Diencephalon (tissue), 1 donor: Measurements from ENCODE around the gene LSM4. TPM values are rescaled to one million over a fixed set of nuclear protein-coding genes. Genes with fewer than 3 reads are reported as not detected.

ENCODE experiments used
- small RNA-seq: library from RNA; depleted of rRNA; stranded (forward); fragments of <200 nt; gene quantifications from one replicate; pipeline ENCODE3, GENCODE V24; 2014
- total RNA-seq: library from RNA; depleted of rRNA; stranded (reverse); fragments of >200 nt; gene quantifications from one replicate; pipeline ENCODE4 v1.2.3, GENCODE V29; 2014

Gene LSM4
- total RNA-seq: 79.8 TPM

GRCh38 chr19:18322759-18323460 lies at the start of gene LSM4:
Gene LSM4, minus strand, starts transcription at chr19:18323076. Its CDS starts 56 bp downstream, at chr19:18323020.

DNA sequence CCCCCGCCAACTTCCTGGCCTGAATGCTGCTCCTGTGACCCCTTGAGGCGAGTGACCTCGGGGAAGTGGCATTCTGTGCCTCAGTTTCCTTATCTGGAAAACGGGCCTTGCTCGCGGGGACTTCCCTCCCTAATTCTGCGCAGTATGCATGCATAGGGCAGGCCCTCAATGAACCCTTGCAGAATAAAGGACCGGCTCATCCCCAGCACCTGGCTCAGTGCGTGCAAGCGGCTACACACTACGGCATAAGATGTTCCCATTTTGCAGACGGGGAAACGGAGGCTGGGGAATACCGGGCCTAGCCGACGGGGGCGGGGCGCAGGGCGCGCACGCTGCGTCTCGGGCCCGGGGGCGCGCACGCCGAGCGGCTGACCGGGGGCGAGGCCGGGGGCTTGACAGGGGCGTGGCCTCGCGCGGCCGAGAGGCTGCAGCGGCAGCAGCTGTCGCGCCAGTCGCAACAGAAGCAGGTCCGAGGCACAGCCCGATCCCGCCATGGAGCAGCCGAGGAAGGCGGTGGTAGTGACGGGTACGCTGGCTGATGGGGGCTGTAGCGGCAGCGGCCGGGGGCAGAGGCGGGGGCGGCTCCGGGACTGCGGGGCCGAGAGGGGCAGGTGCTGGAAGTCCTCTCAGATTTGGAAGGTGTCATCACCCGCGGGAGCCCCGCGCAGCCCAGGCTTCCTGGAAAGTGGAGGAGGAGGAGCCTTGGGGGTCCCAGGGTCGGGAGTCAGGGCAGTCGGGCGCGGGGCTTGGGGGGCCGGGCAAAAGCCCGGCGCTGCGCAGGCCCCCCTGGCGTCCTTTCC lies 17.5 kb upstream of the LSM4 start, which contains the start of gene PGPEP1:
Gene PGPEP1 (plus strand): TSS at position 409 of the 800 bp plus-strand sequence. CDS start 84 bp downstream, at position 493.

DNA sequence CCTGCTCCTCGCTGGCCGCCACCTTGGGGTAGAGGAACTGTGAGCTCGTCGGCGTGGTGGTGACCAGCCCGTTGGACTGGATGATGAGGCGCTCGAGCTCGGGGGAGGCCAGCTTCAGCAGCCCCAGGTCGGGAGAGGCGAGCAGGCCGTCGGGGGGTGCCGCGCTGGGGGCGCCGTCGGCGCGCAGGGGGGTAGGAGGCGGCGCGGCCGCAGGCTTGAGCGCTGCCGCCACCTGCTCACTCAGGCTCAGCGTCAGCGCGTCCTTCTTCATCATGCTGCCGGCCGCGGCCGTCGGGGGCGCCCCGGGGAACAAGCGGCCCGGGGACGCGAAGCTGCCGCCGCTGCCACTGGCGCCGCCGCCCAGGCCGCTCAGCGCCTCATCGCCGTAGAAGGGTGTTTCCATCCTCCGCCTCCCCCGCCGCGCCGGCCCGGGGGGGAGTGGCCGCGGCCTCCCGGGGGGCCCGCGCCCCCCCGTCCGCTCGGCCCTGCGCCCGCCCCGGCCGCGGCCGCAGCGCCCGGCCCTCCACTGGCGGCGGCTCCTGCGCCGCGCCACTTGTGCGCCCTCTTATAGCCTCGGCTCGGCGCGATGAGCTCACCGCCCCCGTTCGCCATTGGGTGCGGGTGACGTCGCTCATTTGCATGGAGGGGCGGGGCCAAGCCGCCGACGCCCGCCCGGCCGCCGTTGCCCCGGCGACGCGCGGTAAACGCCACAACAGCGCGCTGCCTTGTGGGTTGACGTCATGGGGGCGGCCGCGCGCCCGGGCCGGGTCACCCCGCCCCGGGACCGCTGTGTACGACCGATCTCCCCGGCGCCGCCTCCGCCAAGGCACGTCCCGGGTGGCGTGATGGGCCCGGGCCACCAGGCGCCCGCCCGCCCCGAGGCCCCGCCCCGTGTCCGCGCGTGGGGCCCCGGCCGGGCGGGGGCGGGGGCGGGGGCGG lies 41.5 kb downstream of the LSM4 start, which contains the start of gene JUND:
Gene JUND (minus strand): TSS at position 541 of the 939 bp plus-strand sequence. CDS start 138 bp downstream, at position 403.

GRCh38 chr19:18274219-18274780 lies 48.6 kb downstream of the LSM4 start, which contains the start of gene IQCN:
Gene IQCN, minus strand, starts transcription at chr19:18274452. Its CDS starts 4,974 bp downstream, at chr19:18269478.

Small RNA genes within 50 kb of the gene (small RNA-seq; reads per million reads assigned to genes)
- gene MIR3188 (not detected), gene RN7SL513P (not detected), gene RPL39P38 (not detected)

Other genes starting within 250 kb of the LSM4 start
- gene IL12RB1, start 236.1 kb downstream of the LSM4 start, total RNA-seq: 0.69 TPM
- gene MAST3, start 225.3 kb downstream of the LSM4 start, total RNA-seq: 12.7 TPM
- gene PIK3R2, start 169.9 kb downstream of the LSM4 start, total RNA-seq: 34.1 TPM
- gene IFI30, start 149.3 kb downstream of the LSM4 start, total RNA-seq: 1.4 TPM
- 5.3 TPM for gene MPV17L2, start 129.9 kb downstream of the LSM4 start, total RNA-seq
- 72.0 TPM for gene RAB3A, start 119.0 kb downstream of the LSM4 start, total RNA-seq
- 3.9 TPM for gene PDE4C, start 96.6 kb downstream of the LSM4 start, total RNA-seq
- 0.92 TPM for gene IQCN, start 48.6 kb downstream of the LSM4 start, total RNA-seq
- gene JUND, start 41.5 kb downstream of the LSM4 start, total RNA-seq: 83.3 TPM
- gene PGPEP1, start 17.5 kb upstream of the LSM4 start, total RNA-seq: 16.1 TPM
- gene GDF15, start 63.1 kb upstream of the LSM4 start, total RNA-seq: 0.46 TPM
- gene LRRC25, start 74.5 kb upstream of the LSM4 start, total RNA-seq: 1.2 TPM
- 51.9 TPM for gene SSBP4, start 96.3 kb upstream of the LSM4 start, total RNA-seq
- 75.4 TPM for gene ISYNA1, start 115.1 kb upstream of the LSM4 start, total RNA-seq
- 9.2 TPM for gene ELL, start 199.0 kb upstream of the LSM4 start, total RNA-seq
- gene FKBP8, start 220.5 kb upstream of the LSM4 start, total RNA-seq: 171 TPM
- gene KXD1, start 234.8 kb upstream of the LSM4 start, total RNA-seq: 25.8 TPM
- 632 TPM for gene UBA52, start 248.8 kb upstream of the LSM4 start, total RNA-seq